ENCODE data around the gene ATG2B. TPM values are rescaled to one million over a fixed set of nuclear protein-coding genes. Genes with fewer than 3 reads are reported as not detected.
A peak's percentile ranks its signal among the peaks of the same experiment; 100 is the strongest.

ATG2B gene, protein sequence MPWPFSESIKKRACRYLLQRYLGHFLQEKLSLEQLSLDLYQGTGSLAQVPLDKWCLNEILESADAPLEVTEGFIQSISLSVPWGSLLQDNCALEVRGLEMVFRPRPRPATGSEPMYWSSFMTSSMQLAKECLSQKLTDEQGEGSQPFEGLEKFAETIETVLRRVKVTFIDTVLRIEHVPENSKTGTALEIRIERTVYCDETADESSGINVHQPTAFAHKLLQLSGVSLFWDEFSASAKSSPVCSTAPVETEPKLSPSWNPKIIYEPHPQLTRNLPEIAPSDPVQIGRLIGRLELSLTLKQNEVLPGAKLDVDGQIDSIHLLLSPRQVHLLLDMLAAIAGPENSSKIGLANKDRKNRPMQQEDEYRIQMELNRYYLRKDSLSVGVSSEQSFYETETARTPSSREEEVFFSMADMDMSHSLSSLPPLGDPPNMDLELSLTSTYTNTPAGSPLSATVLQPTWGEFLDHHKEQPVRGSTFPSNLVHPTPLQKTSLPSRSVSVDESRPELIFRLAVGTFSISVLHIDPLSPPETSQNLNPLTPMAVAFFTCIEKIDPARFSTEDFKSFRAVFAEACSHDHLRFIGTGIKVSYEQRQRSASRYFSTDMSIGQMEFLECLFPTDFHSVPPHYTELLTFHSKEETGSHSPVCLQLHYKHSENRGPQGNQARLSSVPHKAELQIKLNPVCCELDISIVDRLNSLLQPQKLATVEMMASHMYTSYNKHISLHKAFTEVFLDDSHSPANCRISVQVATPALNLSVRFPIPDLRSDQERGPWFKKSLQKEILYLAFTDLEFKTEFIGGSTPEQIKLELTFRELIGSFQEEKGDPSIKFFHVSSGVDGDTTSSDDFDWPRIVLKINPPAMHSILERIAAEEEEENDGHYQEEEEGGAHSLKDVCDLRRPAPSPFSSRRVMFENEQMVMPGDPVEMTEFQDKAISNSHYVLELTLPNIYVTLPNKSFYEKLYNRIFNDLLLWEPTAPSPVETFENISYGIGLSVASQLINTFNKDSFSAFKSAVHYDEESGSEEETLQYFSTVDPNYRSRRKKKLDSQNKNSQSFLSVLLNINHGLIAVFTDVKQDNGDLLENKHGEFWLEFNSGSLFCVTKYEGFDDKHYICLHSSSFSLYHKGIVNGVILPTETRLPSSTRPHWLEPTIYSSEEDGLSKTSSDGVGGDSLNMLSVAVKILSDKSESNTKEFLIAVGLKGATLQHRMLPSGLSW (N-terminal part only)
- total RNA-seq (2011; cell fraction: chromatin; rRNA removed; ENCODE audit: low replicate concordance): 24.6 and 83.9 TPM in 2 replicates
- total RNA-seq (2011; cell fraction: nucleolus; rRNA removed): 8.7 and 20.5 TPM in 2 replicates
- 27.6 and 27.7 TPM in 2 replicates for total RNA-seq (2011; cell fraction: nucleoplasm; rRNA removed)
- total RNA-seq (2014; rRNA removed): 7.1 and 10.4 TPM in 2 replicates
- total RNA-seq (2014; rRNA removed; fragmentation: Illumina TruSeq; extraction: Trizol): 12.3 and 13.9 TPM in 2 replicates
- total RNA-seq (2015; rRNA removed; fragmentation: Illumina TruSeq; extraction: Trizol): 7.5 and 8.7 TPM in 2 replicates
- total RNA-seq (2021): 9.8 and 12.9 TPM in 2 replicates
- polyA plus RNA-seq (2011; rRNA removed): 7.0 and 7.9 TPM in 2 replicates
- 2.8 and 3.8 TPM in 2 replicates for polyA plus RNA-seq (2011; cell fraction: cytosol; rRNA removed)
- polyA plus RNA-seq (2011; cell fraction: nucleus; rRNA removed): 21.3 and 27.5 TPM in 2 replicates
- polyA plus RNA-seq (2012): 4.6 and 7.2 TPM in 2 replicates
- 9.8 and 11.3 TPM in 2 replicates for polyA plus RNA-seq (2014; fragmentation: Illumina TruSeq; extraction: Trizol)
- 1 to 10 TPM in 1 of 2 experiments, under 1 TPM in 1; 0.83 to 1.6 TPM for polyA plus RNA-seq (2014; fragmentation: Nextera tagmentation; extraction: Ambion mirVana)
- 8.0 and 9.4 TPM in 2 replicates for polyA plus RNA-seq (2014; rRNA removed)
- 14.3 and 14.5 TPM in 2 replicates for polyA minus RNA-seq (2011; rRNA and poly(A)+ RNA removed)
- polyA minus RNA-seq (2011; cell fraction: cytosol; rRNA and poly(A)+ RNA removed): 4.3 and 9.4 TPM in 2 replicates
- 18.6 and 29.8 TPM in 2 replicates for polyA minus RNA-seq (2011; cell fraction: nucleus; rRNA and poly(A)+ RNA removed)
- percentile 64 among the genes with signal in this experiment for Bru-seq, nascent RNA
- BruChase-seq, experiment 1, labeled RNA remaining after a 2-hour chase: percentile 79 among the genes with signal in this experiment
- percentile 83 among the genes with signal in this experiment for BruChase-seq, experiment 2, labeled RNA remaining after a 6-hour chase
- long read RNA-seq, experiment 1, partial matches to known transcripts: 4 of 6 reads
- long read RNA-seq, experiment 1, other reads (novel, unspliced or antisense): 2 of 6 reads
- long read RNA-seq, experiment 2, partial matches to known transcripts: 0 of 5 reads
- long read RNA-seq, experiment 2, other reads (novel, unspliced or antisense): 5 of 5 reads
- long read RNA-seq, experiment 3, partial matches to known transcripts: 0 of 1 reads
- long read RNA-seq, experiment 3, other reads (novel, unspliced or antisense): 1 of 1 reads

- no TSS peak for BruUV-seq (replicated peaks)
- Histone ChIP-seq H3K79me2 (ENCODE audit: control insufficient read depth, insufficient read depth, low read length) (peaks cover 96% of the 10 kb centered on the region), H3K9ac (ENCODE audit: insufficient read depth in 1 of 2, low read depth in 2 of 2, low read length in 2 of 2) (peak within 1 kb of the TSS; percentile 70 to 98), H3K36me3 (ENCODE audit: control insufficient read depth, insufficient read depth, low read length) (0 out of 3 replicates have a peak, but pooled peaks cover 2% of the 10 kb centered on the region), H4K20me1 (replicated peaks; ENCODE audit: control insufficient read depth, insufficient read depth, low read length) (0 out of 2 replicates have a peak, but pooled peaks cover 3% of the 10 kb centered on the region), H3K27ac (ENCODE audit: extremely low read depth, low read depth, low read length) (peak within 1 kb of the TSS; percentile 78), H3K9me1 (ENCODE audit: control insufficient read depth, insufficient read depth, low read length) (no peaks in the 10 kb centered on the region), H3K27me3 (ENCODE audit: control insufficient read depth in 2 of 2, insufficient read depth in 2 of 2, low read length in 2 of 2) (no peaks in the 10 kb centered on the region), H3K4me3 (peak within 1 kb of the TSS; percentile 92), H3K9me3 (replicated peaks; ENCODE audit: control insufficient read depth, insufficient read depth, low read depth, low read length) (no peaks in the 10 kb centered on the region), H3K4me2 (ENCODE audit: insufficient read depth, low read length) (peak within 1 kb of the TSS; percentile 84), H3K4me1 (replicated peaks in 1 of 2; ENCODE audit: control insufficient read depth in 2 of 2, insufficient read depth in 2 of 2, low read length in 2 of 2) (peaks cover 15 to 31% of the 10 kb centered on the region in 2 experiments), H2AFZ (ENCODE audit: low read depth, low read length) (peak within 1 kb of the TSS; percentile 81)
- ChIA-PET CTCF (ENCODE audit: low intra/inter-chr PET ratio) (interaction anchor here (0.6 kb wide), 1 partner anchor 50 kb away, joined by 3 read pairs; no protein-coding TSS in a partner anchor), POLR2A (no interaction called here)
- ATAC-seq: peak; percentile 75
- peak; percentile 87 to 93 (median 90) for DNase-seq (ENCODE audit: extremely low read depth in 1 of 4, low spot score in 3 of 4)
- FAIRE-seq: peak; percentile 29
- in situ Hi-C loops (cut with MboI) (no loop called here), intact Hi-C loops (cut with micrococcal nuclease) (loop anchor here (5.0 kb wide), 1 partner anchor 44 kb away; no protein-coding TSS in a partner anchor)
- under 1% methylated on average over 42 of the region's 92 CpGs for WGBS (ENCODE audit: insufficient coverage, low coverage, missing lambda C conversion rate)
- TF ChIP-seq ZNF518B (CRISPR knock-in tag; IDR thresholded peaks at IDR 0.05) (no peak), NEUROD1 (IDR thresholded peaks at IDR 0.05; ENCODE audit: borderline replicate concordance, low read depth, low read length, partially characterized antibody) (no peak), GABPA (tag; conservative IDR thresholded peaks at IDR 0.05; ENCODE audit: low read depth) (peak; percentile 95)
- TF ChIP-seq, protein P1, sequence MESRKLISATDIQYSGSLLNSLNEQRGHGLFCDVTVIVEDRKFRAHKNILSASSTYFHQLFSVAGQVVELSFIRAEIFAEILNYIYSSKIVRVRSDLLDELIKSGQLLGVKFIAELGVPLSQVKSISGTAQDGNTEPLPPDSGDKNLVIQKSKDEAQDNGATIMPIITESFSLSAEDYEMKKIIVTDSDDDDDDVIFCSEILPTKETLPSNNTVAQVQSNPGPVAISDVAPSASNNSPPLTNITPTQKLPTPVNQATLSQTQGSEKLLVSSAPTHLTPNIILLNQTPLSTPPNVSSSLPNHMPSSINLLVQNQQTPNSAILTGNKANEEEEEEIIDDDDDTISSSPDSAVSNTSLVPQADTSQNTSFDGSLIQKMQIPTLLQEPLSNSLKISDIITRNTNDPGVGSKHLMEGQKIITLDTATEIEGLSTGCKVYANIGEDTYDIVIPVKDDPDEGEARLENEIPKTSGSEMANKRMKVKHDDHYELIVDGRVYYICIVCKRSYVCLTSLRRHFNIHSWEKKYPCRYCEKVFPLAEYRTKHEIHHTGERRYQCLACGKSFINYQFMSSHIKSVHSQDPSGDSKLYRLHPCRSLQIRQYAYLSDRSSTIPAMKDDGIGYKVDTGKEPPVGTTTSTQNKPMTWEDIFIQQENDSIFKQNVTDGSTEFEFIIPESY (CRISPR knock-in tag; IDR thresholded peaks at IDR 0.05): no peak
Measured at GRCh38 chr14:96362965-96363750, at the start of gene ATG2B, which contains the start of gene GSKIP. Gene ATG2B, minus strand, starts transcription at chr14:96363341. Its CDS starts 365 bp downstream, at chr14:96362976. Gene GSKIP, plus strand, starts transcription at chr14:96363526. Its CDS starts 18,722 bp downstream, at chr14:96382248.
